Adrenal gland (tissue), 12 donors: ENCODE data around the gene MYADML2. TPM values are rescaled to one million over a fixed set of nuclear protein-coding genes. Genes with fewer than 3 reads are reported as not detected.
A peak's percentile ranks its signal among the peaks of the same experiment; 100 is the strongest.
"Not testable (repeated sequence)": the region's sequence is repeated elsewhere in the genome, so short reads cannot be mapped to it uniquely, and the experiment has no call there.

Source experiments
- DNase-seq, 7 donors: peaks; one replicate each; pipeline ENCODE4 v3.0.0-alpha.2; 2019 to 2020
- H3K27ac ChIP-seq, 5 donors: fragments of 200-600 bp; sonication (generic) in 4 of 5; 1 replicate in 3 of 5; 2 replicates in 2 of 5; pipeline versions ENCODE4 v1.5.1 to v1.8.0; 2016 to 2020; ENCODE audit warnings: mild to moderate bottlenecking in 1 of 5
- H3K27me3 ChIP-seq: fragments of 200-600 bp; 2 replicates; pipeline ENCODE4 v1.8.0; 2021
- H3K36me3 ChIP-seq, 2 donors: fragments of 200-600 bp; replicated peaks in 1 of 2; 1 replicate in 1 of 2; 2 replicates in 1 of 2; pipeline versions ENCODE4 v1.5.1 to v1.8.0; 2018 to 2022
- H3K4me1 ChIP-seq, 2 donors: fragments of 200-600 bp; replicated peaks in 1 of 2; 1 replicate in 1 of 2; 2 replicates in 1 of 2; pipeline versions ENCODE4 v1.5.1 to v1.8.0; 2018 to 2021
- H3K4me3 ChIP-seq, 4 donors: fragments of 200-600 bp; sonication (generic) in 3 of 4; one replicate each; pipeline ENCODE4 v1.5.1; 2016 to 2018
- H3K9me3 ChIP-seq, 3 donors: fragments of 200-600 bp; sonication (generic) in 1 of 3; replicated peaks in 1 of 3; 1 replicate in 2 of 3; 2 replicates in 1 of 3; pipeline versions ENCODE4 v1.5.1 to v1.8.0; 2016 to 2021
- POLR2A ChIP-seq, 2 donors: fragments of 450-650 bp; IDR thresholded peaks; one replicate each; pipeline ENCODE4 v1.6.1; 2017; ENCODE audit warnings: antibody characterized with exemption in 2 of 2, mild to moderate bottlenecking in 2 of 2, moderate library complexity in 1 of 2
- WGBS, 4 donors: extraction: QIAGEN DNeasy Blood & Tissue Kit in 2 of 4; methylation state at CpG; one replicate each; pipeline versions ENCODE4 v1.1.5 to v1.1.7; 2013 to 2017; 5-methylcytosine and 5-hydroxymethylcytosine counted together
- intact Hi-C, 2 donors: fragments of 100-400 bp; cut with DNase I; formaldehyde crosslinking; loops; one replicate each; pipeline versions ENCODE4 v1.14.1 to v1.15.0; 2022 to 2023
- polyA plus RNA-seq, 3 donors: library from polyadenylated mRNA; stranded (reverse); fragments of 200-250 nt in 2 of 3; fragments of 350-450 nt in 1 of 3; fragmentation: Illumina TruSeq in 1 of 3; extraction: RNeasy Lipid Tissue Mini Kit (QIAGEN cat#74804) in 1 of 3; gene quantifications; one replicate each; pipeline ENCODE4 v1.2.3, GENCODE V29; 2013 to 2014
- total RNA-seq, 9 donors: library from RNA; depleted of rRNA in 4 of 9; stranded (reverse); fragments of >200 nt in 4 of 9; fragments of 120-200 nt in 1 of 9; fragmentation: NEBNext Ultra II Directional in 1 of 9; extraction: Animal tissue kit (Norgen Biotek cat#: 25700) in 1 of 9; gene quantifications; one replicate each; pipeline versions ENCODE4 v1.1.0 to v1.2.4, GENCODE V29; 2013 to 2023
- TF ChIP-seq, protein P1 (sequence below), 6 experiments: fragments of 450-650 bp in 4 of 6; fragments of 200-600 bp in 2 of 6; sonication (generic) in 1 of 6; IDR thresholded peaks; 1 replicate in 5 of 6; 2 replicates in 1 of 6; pipeline versions ENCODE4 v1.5.1 to v1.8.0; 2016 to 2021; ENCODE audit warnings: antibody characterized with exemption in 6 of 6, mild to moderate bottlenecking in 2 of 6, moderate library complexity in 1 of 6
- donor health status: healthy with polysubstance abuse.
- donor health status: Bipolar disorder and iron deficiency.
- donor health status: DM: yes; HTN: yes; CAD: no.
- donor health status: DM: no; HTN: no; CAD: no.
- donor health status: DM: no; HTN: no; CAD: no.
- donor health status: DM: yes; HTN: yes; CAD: no.

The MYADML2 gene
- total and polyA plus RNA-seq, 12 donors = not detected

GRCh38 chr17:81918832-81919545, 28.0 kb downstream of the MYADML2 start:
- Histone ChIP-seq H3K4me3 (no peak overlapping the region), H3K36me3 (peaks cover 0 to 34% of the 10 kb centered on the region in 2 donors)

DNA sequence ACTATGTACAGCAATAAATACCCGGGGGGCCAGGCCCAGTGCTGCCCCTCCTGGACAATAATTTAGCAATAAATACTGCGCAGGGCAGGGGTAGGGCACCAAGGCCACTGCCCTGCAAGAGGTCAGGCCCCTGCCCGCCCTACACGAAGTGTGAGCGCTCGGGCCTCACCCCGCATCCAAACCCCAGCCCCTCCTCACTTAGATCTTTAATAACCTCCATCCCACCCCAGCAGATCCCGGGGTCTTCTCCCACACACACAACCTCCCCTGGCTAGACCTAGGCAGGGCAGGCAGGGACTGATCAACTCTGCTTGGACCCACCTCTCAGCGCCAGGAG, 28.7 kb downstream of the MYADML2 start:
- DNase-seq, H3K9me3 ChIP-seq, H3K27me3 ChIP-seq, intact Hi-C loops: not testable (repeated sequence)
- H3K36me3 ChIP-seq = peaks cover 0 to 41% of the 10 kb centered on the region in 2 donors
- H3K4me3 ChIP-seq = peak overlapping the region in 2 of 4 donors; percentile 67 to 91
- H3K27ac ChIP-seq = peak overlapping the region in 1 of 5 donors; percentile 74
- peaks cover 24 to 39% of the 10 kb centered on the region in 2 donors for H3K4me1 ChIP-seq
- WGBS, 4 donors = 25 to 29% (median 28%) methylated on average over 8 to 9 of the region's 9 CpGs

More at GRCh38 chr17:81918832-81919545, 28.0 kb downstream of the MYADML2 start:
- no peak for TF ChIP-seq POLR2A (IDR thresholded peaks at IDR 0.05)
- TF ChIP-seq, protein P1, sequence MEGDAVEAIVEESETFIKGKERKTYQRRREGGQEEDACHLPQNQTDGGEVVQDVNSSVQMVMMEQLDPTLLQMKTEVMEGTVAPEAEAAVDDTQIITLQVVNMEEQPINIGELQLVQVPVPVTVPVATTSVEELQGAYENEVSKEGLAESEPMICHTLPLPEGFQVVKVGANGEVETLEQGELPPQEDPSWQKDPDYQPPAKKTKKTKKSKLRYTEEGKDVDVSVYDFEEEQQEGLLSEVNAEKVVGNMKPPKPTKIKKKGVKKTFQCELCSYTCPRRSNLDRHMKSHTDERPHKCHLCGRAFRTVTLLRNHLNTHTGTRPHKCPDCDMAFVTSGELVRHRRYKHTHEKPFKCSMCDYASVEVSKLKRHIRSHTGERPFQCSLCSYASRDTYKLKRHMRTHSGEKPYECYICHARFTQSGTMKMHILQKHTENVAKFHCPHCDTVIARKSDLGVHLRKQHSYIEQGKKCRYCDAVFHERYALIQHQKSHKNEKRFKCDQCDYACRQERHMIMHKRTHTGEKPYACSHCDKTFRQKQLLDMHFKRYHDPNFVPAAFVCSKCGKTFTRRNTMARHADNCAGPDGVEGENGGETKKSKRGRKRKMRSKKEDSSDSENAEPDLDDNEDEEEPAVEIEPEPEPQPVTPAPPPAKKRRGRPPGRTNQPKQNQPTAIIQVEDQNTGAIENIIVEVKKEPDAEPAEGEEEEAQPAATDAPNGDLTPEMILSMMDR (IDR thresholded peaks at IDR 0.05) = no peak
- WGBS, 4 donors = 68 to 76% (median 74%) methylated on average over 10 to 15 of the region's 15 CpGs
- peaks cover 29 to 46% of the 10 kb centered on the region in 2 donors for H3K4me1 ChIP-seq
- no peaks in the 10 kb centered on the region for H3K9me3 ChIP-seq
- DNase-seq = no peak
- no peak overlapping the region for H3K27ac ChIP-seq
- intact Hi-C loops = no loop called here
- H3K27me3 ChIP-seq = no peaks in the 10 kb centered on the region

GRCh38 chr17:81917565-81918332, 29.3 kb downstream of the MYADML2 start, which contains the start of gene SIRT7:
SIRT7 (minus strand) TSS chr17:81918176; CDS start chr17:81918131, 45 bp downstream.
- H3K27me3 ChIP-seq = no peaks in the 10 kb centered on the region
- H3K4me1 ChIP-seq = peaks cover 18 to 34% of the 10 kb centered on the region in 2 donors
- DNase-seq = peak in 6 of 7 donors; percentile 61 to 77 (median 68)
- no peaks in the 10 kb centered on the region for H3K9me3 ChIP-seq
- intact Hi-C loops = no loop called here
- peaks cover 0 to 44% of the 10 kb centered on the region in 2 donors for H3K36me3 ChIP-seq
- WGBS, 4 donors = 0 to 1% (median 1%) methylated on average over 22 to 94 of the region's 94 CpGs
- peak within 1 kb of the TSS; percentile 66 to 91 (median 72) for H3K4me3 ChIP-seq
- TF ChIP-seq, protein P1 (IDR thresholded peaks at IDR 0.05) = no peak
- TF ChIP-seq POLR2A (IDR thresholded peaks at IDR 0.05) = peak in 1 of 2 donors; percentile 36
- peak within 1 kb of the TSS in 3 of 5 donors; percentile 49 to 74 (median 64) for H3K27ac ChIP-seq

- Histone ChIP-seq H3K4me1 (peaks cover 13 to 31% of the 10 kb centered on the region in 2 donors), H3K27ac (no peak overlapping the region), H3K4me3 (peak overlapping the region in 1 of 4 donors; percentile 91), H3K36me3 (peaks cover 0 to 41% of the 10 kb centered on the region in 2 donors), H3K27me3 (no peaks in the 10 kb centered on the region), H3K9me3 (no peaks in the 10 kb centered on the region)
- intact Hi-C loops = no loop called here
- whole genome bisulfite sequencing, 4 donors = 72 to 76% (median 73%) methylated on average over 16 to 21 of the region's 21 CpGs
- TF ChIP-seq POLR2A (IDR thresholded peaks at IDR 0.05) = no peak
- TF ChIP-seq, protein P1 (IDR thresholded peaks at IDR 0.05) = no peak
- DNase-seq = no peak
These were observed 30.6 kb downstream of the MYADML2 start for GRCh38 chr17:81916234-81917001.
